T47D (cell line): ENCODE data around the gene LBHD1.
A peak's percentile ranks its signal among the peaks of the same experiment; 100 is the strongest.

Source experiments
- DNase-seq, 2 experiments: peaks; one replicate each; pipeline versions ENCODE4 v3.0.0 to v3.0.0-alpha.2; 2011 to 2012; ENCODE audit warnings: low read depth in 1 of 2, low spot score in 1 of 2
- JUND ChIP-seq: IDR thresholded peaks from 2 replicates; pipeline ENCODE4 v1.6.1; 2012; ENCODE audit warnings: low read depth
- in situ Hi-C: cut with HindIII; loops from 2 replicates; pipeline ENCODE4 v1.10.0; 2016; ENCODE audit warnings: low sequenced_read_pairs, low pct_unique_long_range_greater_than_20kb

LBHD1 gene

GRCh38 chr11:62614275-62614674 lies 57.8 kb downstream of the LBHD1 start:
- DNase-seq: peak in 1 of 2 experiments; percentile 79
- TF ChIP-seq JUND: no peak
- in situ Hi-C loops: no loop called here

GRCh38 chr11:62613291-62613778 lies 58.7 kb downstream of the LBHD1 start:
- TF ChIP-seq JUND: no peak
- DNase-seq: peak in 1 of 2 experiments; percentile 60
- in situ Hi-C loops: no loop called here
